HG03139 (cell line): Measurements from ENCODE around the gene UBE2D3.

Experiments used
- ATAC-seq: cut with Tn5 transposase; IDR thresholded peaks from one replicate; pipeline ENCODE4 v1.9.1; 2021; ENCODE audit not compliant: unreplicated experiment

UBE2D3 gene

DNA sequence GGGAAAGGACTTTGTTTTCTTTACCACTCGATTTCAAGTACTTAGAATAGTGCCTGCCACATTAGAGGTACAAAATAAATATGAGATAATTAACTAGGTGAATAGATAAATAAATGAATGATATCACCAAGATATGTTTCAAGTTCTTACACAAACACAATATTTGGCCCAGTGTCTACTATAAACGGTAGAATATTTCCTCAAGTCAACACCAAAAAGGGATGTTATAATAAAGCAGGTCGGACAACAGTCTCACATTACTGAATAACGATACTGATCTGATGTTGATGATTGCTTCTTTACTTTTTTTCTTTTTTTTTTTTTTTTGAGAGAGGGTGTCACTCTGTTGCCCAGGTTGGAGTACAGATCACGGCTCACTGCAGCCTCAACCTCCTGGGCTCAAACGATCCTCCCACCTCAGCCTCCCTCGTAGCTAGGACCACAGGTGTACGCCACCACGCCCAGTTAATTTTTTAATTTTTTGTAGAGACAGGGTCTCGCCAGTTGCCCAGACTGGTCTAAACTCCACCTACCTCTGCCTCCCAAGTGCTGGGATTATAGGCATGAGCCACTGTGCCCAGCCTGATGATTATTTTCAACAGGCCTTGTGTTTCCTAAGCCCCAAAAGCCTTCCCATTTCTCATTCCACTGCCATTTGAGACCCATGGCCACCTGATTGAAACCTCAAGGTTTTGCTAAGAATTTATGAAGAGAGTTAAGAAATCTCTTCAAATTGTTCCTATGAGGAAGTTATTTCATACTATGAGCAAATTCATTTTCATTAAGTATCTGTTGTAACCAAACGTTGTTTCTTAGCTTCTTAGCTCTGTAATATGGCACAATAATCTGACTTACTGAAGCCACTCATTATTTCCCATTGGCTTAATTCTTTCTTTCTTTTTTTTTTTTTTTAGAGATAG is 68.8 kb downstream of the UBE2D3 start:
- no peak for ATAC-seq

DNA sequence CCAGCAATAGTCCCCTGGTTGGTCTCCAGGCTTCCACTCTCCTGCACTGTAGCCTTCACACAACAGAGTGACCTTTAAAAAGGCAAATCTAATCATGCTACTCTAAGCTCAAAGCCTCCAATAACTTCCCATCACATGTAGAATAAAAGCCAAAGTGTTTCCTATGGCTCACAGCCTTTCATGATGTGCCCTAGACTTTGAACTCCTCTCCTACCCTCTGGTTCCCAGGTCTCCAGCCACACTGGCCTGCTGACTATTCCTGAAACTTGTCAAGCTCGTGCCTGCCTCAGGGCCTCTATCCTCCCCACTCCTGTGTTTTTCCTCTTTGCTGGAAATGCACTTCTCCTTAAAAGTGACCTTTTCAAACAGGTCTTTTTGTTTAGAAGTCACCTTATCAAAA is 69.7 kb downstream of the UBE2D3 start:
- no peak for ATAC-seq

DNA sequence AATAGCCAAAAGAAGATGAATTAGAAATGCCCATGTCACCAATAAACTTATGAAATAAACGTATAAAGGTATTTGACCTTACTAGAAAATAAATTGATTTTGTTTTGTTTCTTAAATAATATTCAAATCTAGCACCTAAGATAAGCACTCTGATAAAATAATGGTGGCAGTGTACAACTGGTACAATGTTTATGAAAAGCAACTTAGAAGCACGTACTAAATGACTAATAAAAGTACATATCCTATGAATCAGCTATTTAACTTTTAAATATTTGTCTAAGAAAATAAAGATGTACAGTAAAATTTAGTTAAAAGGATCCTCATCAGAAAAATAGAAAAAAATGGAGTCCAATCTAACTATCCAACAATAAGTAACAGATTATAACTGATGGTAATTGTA is 73.3 kb downstream of the UBE2D3 start:
- ATAC-seq = no peak

DNA sequence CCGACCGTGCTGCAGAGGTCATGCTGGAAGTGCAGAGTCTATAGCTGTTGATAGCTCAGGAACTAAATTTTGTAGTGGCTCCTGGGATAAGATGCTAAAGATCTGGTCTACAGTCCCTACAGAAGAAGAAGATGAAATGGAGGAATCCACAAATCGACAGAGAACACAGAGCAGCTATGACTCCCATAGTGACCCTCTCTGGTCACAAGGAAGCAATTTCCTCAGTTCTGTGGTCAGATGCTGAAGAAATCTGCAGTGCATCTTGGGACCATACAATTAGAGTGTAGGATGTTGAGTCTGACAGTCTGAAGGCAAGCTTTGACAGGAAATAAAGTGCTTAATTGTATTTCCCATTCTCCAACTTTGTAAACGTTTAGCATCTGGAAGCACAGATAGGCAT is 75.4 kb downstream of the UBE2D3 start:
- ATAC-seq = no peak
